Fibroblast of the conjunctiva (primary cell): ENCODE data around the gene C12orf50.
A peak's percentile ranks its signal among the peaks of the same experiment; 100 is the strongest.
"Not testable (repeated sequence)": the region's sequence is repeated elsewhere in the genome, so short reads cannot be mapped to it uniquely, and the experiment has no call there.

Experiments
- DNase-seq: peaks from one replicate; pipeline ENCODE4 v3.0.0-alpha.2; 2010; ENCODE audit warnings: low read depth

The C12orf50 gene, protein sequence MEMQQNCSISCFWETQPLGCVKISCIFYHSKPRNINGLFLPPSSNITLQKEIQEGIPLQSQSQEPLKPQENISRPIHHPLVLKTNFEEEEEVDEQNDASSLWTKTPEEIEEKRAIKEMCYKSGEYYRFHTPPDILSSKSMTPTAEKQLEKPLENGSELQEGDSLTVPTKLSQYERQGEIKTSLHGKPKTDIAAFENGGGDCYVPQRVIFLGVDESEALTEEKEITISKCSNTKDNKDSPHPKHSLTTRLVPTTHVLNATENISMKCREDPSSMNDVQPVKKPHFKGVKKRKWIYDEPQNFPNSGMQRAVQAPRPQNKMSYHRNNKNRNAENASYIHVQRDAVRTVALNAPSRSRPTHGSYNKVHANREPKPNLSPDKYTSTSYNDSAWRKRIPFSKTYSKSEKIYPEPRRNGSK

DNA sequence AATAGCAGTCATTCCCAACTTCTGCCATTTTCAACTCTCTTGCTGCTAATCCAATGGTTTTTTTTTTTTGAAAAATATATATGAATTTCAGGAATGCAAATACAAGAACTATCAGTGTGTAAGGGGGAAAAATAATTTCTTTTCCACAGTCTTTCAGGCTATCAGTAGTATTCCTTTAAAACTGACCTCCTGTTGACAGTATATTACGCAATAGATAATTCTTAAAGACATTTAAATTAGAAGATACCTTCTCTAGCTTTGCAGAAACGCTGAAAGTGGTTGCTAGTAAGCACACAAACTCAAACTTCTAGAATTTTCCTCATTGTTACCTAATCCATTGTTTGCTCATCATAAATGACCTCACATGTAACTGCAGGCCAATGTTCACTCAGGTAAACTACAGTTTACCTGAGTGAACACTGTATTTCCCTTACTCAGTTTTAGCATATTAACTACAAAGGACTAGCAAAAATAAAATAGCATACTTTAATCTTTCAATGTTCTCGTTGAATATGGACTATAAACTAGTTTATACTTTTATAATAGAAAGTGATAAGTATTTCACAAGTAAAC is at the start of gene C12orf50:
C12orf50 (minus strand) TSS at position 309 of the 573 bp plus-strand sequence. CDS start 2,439 bp downstream, outside the sequence.
- DNase-seq, result no peak

DNA sequence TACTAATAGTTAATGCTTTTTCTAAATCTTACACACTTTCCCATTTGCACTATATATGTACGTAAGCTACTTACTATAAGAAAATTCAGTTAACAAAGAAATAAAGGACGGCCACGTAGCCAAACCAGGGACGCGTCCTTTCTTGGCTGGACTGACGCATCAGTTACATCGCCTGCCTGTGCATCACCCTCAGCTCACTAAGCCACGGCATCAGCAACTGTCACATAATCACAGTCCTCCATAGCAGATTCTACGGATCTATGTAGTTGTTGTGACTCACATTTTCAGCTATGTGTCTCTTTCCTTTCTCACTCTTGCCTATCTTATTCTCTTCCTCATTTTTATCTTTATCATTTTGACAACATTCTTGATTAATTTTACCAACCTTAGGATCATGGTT is 38.1 kb upstream of the C12orf50 start:
- DNase-seq, result no peak

DNA sequence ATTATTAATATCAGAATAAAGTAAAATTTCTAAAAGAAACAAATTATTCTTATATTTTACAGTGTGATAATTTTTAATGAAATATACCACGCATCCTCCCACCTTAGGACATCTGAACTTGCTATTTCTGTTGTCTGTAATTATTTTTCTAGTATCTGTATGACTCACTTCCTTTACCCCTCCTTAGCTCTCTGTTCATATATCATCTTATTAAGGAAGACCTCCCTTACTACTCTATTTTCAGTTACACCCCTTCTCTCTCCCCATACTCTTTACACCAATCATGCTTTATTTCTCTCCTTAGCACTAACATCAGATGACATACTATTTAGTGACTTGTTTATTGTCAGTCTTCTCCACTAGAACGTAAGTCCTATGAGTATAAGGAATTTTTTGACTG is 34.2 kb upstream of the C12orf50 start:
- DNase-seq, result no peak

DNA sequence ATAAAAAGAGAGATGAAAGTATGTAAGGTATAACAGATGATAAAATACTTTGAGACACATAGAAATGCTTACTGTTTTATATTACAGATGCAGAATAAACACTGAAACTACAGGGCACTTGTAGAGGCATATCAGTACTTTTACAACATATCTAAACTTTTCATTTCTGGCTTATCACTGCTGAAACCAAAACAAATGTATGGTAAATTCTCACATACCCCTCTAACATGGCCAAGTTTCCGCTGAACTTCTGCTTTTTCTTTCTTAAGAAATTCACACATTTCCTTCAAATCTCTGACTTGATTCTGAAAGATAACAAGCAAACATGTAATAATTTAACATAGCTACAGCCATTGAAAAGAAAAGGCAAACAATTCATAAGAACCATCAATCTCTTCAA is 33.3 kb upstream of the C12orf50 start:
- no peak for DNase-seq

DNA sequence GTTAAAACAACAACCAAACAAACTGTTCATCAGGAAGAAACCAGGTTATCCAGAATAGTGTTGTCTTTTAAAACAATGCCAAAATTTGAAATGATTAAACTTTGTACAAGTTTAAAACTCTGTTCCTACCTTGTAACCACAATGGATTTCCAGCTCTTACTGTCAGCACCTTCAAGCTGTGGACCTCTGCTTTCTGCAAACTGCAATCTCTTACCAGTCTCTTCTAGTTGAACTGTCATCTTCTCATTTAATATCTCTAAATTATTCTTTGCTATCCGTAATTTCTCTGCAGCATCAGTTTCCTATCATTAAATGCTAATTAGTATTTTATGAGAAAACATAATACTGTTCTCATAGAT is 29.5 kb upstream of the C12orf50 start:
- DNase-seq, result no peak

DNA sequence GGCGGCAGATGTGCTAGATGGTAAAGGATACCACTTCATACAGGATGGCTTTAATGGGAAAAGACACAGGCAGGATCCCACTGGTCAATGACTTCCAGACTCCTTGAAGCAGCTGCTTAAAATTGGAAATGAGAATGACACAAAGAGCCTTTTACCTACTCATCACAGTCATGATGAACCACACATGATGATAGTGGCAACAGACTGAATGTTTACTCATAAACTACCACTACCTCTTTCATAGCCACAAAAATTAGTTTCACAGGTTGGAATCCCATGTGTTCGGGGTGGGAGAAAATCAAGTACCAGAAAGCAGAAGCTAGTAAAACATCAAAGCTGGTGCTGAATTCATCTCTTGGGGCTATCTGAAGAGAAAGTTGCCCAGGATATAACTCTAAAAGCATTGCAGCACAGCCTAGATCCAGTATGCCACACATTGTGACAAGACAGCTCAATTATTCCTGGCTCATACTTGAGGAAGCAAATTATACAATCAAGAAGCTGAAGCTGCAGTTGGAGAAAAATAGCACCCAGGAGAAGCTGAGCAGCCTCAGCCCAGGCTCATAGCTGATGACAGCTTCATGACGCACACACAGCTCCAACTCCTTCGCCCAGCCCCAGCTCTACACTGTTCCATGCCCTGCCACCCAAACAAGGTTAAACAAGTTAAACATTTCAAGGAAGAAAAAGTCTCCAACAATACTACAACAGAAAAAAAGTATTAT is 29.0 kb upstream of the C12orf50 start:
- DNase-seq, result no peak

DNA sequence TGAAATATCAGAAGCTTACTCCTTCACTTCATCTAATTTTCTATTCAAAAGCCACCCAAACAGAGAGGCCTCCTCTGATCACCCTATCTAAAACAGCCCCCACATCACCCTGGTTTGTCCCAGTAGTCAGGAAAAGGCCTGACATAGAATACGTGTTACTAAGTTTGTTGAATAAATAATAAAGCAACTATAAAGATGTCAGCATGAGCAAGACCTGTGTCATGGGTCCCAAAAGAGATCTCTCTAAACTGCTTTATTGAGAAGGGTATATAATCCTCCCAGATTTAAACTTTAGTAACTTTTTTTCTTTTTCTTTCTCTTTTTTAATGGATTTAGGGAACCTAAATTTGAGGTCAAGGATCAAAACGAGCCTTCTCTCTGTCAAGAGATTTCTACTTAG is 27.4 kb upstream of the C12orf50 start:
- DNase-seq, result no peak

DNA sequence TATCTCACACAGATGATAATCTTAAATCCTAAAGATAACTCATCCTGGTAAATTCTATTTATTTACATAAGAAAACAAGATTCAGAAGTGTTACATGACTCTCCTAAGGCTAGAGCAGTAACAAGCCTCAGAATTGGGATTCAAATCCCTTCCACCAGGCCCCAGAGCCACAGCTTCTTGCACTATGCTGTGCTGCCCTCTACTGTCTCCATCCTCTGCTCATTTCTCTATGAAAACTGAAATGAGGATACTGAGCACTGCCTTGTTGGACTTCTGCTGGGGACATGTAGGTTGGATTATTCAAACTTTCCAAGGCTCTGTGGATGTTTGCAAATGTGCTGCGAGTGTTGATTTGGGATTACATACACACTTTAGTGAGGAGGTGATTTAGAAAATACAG is 23.5 kb upstream of the C12orf50 start:
- peak; percentile 31 for DNase-seq

DNA sequence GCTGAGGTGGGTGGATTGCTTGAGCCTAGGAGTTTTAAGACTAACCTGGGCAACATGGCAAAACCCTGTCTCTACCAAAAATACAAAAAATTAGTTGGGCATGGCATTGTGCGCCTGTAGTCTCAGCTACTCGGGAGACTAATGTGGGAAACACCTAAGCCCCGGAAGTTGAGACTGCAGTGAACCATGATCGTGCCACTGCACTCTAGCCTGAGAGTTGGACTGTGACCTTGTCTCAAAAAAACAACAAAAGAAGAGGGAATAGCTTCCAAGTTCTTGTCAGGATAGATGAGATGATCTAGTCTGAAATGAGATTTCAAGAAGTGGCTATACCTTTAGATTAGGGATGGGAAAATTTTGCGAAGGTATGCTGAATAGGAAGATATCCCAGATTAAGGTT is 14.8 kb upstream of the C12orf50 start:
- DNase-seq, result no peak

DNA sequence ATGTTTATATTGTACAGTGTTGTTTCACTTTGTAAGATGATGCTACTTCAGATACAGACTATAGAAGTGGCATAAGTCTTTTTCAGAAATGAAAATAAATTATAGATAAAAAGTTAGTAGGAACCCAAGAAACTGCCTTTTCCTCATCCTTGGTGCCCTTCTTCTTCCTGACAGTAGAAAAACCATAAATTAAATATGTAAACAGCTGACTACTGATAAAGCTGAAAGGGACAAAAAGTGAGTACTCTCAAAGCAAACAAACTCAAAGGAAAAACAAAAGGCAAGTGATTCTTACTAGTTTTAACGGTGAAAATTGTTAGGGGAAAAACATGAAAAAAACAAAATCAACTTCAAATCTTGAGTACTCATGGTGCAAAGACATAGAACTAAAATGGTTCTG is 8.6 kb upstream of the C12orf50 start:
- DNase-seq, result no peak

DNA sequence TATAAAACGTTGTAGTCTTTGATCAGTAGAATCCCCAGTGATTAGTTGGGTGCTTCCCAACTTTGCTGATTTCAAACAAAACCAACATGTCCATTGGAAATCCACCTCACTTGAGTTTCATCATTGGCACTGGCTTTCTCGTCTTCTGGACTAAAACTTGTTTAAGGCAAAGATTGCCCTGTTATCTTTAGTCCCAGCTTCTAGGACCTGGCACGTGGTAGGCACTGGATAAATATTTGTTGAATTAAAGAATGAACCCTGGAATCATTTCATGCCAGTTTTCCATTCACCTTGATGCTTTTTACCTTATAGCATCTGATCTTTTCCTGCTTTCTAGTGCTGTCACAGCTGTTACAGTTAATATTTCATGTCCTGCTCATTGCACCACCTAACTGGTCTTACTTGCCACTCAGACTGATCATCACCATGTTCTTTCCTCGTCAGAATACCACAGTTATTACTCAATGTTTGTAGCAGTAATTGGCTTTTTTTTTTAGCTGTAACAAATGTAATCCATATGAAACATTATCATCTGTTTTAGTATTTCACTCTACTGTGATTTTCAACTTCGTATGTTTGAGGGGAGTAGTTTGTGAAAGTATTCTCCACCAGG is 7.3 kb upstream of the C12orf50 start:
- DNase-seq, result peak; percentile 56

DNA sequence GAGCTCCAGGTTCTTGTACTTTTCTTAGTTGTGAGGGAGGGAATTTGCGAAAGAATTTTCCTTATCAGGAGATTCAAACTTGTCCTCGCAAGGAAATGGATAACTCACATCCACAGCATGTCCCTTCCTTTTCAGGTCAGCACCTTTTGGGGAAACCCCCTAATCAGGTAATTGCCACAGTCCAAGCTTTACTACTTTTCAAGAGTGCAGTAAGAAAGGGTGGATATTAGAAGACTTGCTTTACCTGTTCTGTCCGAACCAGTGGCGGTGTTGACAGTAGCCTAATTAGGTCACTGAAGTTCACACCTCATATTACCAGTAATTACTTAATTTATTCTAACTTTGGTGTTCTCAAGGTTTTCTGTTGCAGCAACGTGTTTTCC is 6.7 kb upstream of the C12orf50 start:
- no peak for DNase-seq

DNA sequence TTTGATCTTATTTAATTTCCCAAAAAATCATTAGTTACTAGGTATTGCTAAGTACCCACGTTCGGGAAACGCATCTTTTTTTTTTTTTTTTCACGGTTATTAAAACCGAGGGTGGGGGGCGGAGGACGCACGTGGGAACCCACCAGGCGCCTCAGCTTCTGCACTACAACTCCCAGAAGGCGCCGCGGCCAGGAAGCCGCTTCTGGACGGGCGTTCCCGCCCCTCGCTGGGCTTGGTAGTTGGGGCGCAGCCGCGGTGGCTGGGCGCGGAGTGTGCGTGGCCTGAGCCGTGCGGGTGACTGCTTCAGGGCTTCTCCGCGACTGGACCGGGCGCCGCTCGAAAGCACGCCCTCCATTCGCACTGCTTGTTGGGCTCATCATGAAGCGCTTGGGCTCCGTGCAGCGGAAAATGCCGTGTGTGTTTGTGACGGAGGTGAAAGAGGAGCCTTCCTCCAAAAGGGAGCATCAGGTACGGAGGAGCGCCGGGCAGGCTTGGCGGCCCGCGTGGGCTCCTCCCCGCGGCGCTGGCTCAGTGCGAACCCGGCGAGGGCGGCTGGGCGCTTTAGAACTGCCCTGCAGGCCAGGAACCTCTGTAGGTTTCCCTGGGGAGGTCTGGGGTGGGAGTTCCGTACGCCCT is 6.2 kb upstream of the C12orf50 start:
- peak; percentile 60 for DNase-seq

DNA sequence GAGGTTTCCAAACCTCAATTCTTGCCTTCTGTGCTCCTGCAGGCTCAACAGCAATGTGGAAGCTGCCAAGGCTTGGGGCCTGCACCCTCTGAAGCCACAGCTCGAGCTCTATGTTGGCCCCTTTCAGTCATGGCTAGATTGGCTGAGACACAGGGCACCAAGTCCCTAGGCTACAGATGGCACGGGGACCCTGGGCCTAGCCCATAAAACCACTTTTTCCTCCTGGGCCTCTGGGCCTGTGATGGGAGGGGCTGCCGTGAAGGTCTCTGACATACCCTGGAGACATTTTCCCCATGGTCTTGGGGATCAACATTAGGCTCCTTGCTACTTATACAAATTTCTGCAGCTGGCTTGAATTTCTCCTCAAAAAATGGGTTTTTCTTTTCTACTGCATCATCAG is 2.0 kb upstream of the C12orf50 start:
- not testable (repeated sequence) for DNase-seq

DNA sequence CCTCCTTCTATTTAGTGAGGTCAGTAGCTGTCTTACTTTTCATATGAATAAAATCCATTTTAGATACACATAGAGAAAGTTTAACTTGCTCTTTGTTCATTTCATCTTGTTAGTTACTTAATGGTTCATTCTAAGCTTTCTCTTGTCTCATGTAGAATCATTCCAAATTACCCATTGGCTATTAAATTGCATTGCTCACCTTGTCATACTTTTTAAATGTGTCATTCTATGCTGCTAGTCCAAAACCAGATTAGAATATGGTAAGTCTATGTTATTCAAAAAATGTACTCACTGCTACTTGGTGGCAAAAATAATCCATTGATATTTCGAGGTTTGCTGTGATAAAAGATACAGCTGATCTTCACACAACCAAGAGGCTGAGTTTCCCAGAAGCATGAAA is 3.0 kb downstream of the C12orf50 start:
- DNase-seq, result no peak

DNA sequence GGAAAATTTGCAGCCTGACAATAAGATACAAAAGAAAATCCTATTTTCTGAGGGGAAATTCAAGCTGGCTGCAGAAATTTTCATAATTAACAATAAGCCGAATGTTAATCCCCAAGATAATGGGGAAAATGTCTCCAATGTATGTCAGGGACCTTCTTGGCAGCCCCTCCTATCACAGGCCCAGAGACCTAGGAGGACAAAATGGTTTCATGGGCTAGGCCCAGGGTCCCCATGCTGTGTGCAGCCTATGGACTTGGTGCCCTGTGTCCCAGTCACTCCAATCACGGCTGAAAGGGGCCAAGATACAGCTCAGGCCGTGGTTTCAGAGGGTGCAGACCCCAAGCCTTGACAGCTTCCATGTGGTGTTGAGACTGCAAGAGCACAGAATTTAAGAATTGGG is 11.2 kb downstream of the C12orf50 start:
- DNase-seq, result no peak

DNA sequence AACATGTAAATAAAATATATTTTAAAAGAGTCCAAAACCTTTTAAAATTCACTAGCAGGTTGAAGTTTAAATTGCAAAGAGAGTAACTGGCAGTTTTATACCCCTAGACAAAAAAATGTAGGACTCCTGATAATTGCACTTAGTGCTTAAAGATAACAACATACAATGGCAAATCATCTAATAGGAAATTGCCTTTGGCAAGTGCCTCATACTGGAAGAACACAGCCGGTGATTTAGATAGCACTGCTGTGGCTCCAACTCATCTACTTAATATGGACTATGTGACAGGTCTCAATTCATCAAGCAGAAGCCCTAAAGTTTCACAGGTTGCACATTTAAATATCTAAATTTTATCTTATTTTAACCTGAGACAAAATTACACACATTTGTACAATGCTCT is 13.4 kb downstream of the C12orf50 start:
- DNase-seq, result no peak

DNA sequence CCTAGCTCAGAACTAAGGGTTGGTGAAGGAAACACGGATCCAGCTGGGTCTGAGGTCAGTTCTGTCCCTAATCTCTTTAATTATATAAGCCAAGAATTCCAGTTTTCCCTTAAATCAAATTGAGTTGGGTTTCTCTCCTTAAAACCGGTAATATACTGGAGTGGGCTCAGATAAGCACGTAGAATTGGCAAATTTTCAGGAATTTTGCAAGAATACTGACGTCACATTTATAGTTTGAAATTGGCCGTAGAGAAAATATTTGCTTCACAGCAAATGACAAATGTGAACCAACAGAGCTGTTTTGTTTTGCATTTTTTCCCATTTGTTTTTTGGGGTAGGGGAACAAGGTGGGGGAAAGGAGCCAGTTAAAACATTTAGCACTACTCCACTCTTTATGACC is 17.4 kb downstream of the C12orf50 start:
- DNase-seq, result no peak

DNA sequence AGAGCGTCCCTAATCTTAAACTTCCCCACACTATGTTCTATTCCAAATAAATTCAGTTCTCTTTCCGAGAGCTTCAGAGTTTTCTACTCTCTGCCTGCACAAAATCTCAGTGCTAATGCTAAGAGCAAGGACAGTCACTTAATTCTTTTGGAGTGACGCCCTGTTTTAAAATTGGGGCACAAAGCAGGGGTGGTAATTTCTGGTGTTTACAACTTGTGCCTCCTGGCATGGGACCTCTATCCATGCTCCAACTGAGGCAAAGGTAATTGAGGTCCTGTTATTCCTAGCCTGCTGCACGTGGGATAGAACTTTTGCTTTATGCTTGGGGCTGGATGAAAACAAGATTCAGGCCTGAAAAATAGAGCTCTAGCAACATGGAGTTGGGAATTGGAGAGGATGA is 22.9 kb downstream of the C12orf50 start:
- DNase-seq, result no peak

DNA sequence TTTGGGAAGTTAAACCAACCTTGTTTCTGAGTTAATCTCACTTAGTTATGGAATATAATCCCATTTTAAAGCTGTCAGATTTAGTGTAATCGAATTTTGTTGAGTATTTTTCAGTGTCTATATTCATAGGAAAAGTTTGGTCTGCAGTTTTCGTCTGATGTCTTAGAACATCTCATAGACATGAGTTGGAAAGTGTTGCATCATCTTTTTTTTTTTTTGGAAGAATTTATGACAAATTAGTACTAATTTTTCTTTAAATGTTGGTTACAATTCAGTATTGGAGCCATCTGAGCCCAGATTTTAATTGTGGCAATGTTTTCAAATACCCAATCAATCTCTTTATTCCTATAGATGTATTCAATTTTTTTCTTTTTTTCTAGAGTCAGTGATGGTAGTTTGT is 27.9 kb downstream of the C12orf50 start:
- DNase-seq, result no peak

DNA sequence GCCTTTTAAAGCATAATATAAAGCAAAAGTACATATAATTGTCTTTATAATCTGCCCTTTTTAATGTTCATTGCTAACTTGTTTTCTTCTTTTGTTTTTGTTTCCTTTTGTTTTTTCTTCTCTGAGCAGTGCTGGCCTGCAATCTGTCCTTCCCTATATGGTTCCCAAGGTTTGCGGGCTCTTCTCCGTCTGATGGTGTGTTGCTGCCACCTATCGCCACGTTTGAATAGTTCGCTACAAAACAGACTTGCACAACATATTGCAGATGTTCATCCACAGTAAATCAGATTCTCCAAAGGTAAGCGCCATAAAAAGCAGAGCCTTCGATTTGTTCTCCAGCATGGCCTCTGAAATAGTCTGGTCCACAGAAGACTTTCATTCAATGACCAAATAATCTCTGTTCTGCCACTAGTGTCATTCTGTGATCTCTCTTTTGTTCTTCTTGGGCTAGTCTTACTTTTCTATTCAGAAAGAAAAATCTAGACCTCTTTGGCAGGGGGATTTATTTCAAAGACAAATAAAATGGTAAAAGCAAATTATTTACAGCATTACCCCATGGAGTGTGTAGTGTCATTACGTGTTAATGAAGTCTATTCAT is 33.5 kb downstream of the C12orf50 start:
- DNase-seq, result peak; percentile 67

DNA sequence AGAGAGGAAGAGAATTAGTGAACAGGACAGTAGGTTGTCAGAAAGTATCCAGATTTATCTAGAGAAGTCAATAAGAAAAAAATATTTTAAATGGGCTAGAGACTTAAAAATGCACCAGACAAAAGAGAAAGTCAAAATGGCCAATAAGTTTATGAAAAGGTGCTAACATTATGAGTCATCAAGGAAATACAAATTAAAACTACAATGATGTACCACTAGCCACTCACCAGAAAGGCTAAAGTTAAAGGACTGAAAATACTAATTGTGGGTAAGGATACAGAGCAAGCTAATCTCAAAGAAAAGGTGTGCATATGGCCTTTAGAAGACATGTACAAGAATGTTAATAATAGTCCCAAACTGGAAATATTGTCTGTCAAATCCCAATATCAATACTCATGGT is 37.7 kb downstream of the C12orf50 start:
- no peak for DNase-seq
